DMS114 treated with DMSO at 0.1 percent for 48 hours (cell line): Measurements from ENCODE around the gene LRRC4C.
"Not testable (repeated sequence)": the region's sequence is repeated elsewhere in the genome, so short reads cannot be mapped to it uniquely, and the experiment has no call there.

Experiments
- DNase-seq: peaks from one replicate; lab custom pipeline; 2025; ENCODE audit not compliant: unreplicated experiment; lab: John Stamatoyannopoulos, UW

The LRRC4C gene

DNA sequence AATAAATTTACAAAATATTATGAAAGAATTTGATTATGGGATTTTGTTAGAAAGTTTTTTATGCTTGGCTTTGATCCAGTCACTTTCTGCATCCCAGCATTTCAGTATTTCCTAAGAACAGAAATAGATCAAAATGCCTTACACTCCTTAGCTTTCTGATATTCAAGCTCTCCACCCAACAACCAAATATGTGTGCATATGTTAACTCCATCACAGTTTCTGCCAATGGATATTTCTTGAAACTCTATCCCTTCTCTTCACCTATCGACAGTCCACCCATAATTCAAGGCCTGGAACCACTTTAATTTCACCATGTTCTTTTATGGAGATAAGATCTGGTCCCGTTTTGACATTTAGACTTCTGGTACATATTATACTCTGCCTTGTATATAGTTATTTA is 565.0 kb downstream of the LRRC4C start:
- no peak for DNase-seq

- DNase-seq, result no peak
These were observed 574.0 kb downstream of the LRRC4C start for GRCh38 chr11:40885250-40885954.

- DNase-seq, result no peak
These were observed 577.2 kb downstream of the LRRC4C start for GRCh38 chr11:40882301-40882700.

DNA sequence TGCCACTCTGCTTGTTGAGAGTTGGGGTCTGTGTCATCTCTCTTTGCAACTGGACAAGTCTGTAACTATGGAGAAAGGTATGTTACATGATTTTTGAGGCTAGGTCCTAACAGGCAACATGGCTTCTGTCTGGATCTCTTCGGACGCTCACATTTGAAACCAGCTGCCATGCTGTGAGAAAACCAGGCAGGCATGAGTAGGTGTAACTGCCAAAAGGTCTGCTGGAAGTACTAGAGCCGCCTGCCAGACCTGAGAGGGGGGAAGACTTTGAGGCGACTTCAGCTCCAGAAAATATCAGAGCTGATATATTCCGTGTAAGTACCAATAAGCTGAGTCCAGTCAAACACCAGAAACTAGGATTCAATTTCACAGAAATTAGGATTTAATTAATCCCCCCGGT is 579.5 kb downstream of the LRRC4C start:
- DNase-seq, result no peak

- DNase-seq, result no peak
These were observed 581.5 kb downstream of the LRRC4C start for GRCh38 chr11:40877981-40878380.

GRCh38 chr11:40877256-40877655 is 582.2 kb downstream of the LRRC4C start:
- no peak for DNase-seq

DNA sequence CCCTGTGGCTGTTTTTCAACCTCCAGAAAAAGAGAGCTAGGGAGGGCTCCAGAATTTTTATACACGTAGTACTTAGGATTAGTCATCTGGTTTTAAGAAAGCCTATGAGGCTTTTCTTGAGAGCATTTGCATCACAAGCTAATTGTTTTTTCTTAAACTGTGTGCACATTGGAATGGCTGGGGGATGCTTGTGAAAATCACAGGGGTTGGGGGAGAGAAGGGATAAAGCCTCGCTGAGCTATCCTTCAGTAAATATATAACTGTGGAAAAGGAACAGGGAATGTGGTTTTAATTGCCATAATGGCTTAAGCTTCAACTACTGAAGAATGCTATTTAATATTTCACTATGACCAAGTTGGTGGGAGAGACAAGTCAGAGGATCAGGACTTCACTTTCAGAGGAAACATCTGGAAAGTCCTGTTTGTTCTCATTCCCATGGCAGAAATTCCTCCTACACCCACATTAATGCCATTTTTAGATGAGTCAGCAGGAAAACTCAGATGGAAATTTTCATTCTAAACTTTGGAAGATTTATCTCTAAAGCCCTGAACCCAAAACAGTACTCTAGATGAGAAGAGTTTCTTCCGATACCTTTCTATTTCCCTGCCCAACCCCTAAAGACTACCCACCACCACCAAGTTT is 591.3 kb downstream of the LRRC4C start:
- no peak for DNase-seq

DNA sequence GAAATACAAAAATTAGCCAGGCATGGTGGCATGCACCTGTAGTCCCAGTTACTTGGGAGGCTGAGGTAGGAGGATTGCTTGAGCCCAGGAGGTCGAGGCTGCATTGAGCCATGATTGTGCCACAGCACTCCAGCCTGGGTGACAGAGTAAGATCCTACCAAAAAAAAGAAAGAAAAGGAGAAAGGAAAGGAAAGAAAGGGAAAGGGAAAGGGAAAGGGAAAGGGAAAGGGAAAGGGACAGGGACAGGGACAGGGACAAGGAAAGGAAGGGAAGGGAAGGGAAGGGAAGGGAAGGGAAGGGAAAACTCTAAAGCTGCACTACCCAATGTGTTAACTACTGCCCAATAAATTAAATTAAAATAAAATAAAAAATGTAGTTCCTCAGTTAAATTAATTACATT is 601.7 kb downstream of the LRRC4C start:
- not testable (repeated sequence) for DNase-seq

DNA sequence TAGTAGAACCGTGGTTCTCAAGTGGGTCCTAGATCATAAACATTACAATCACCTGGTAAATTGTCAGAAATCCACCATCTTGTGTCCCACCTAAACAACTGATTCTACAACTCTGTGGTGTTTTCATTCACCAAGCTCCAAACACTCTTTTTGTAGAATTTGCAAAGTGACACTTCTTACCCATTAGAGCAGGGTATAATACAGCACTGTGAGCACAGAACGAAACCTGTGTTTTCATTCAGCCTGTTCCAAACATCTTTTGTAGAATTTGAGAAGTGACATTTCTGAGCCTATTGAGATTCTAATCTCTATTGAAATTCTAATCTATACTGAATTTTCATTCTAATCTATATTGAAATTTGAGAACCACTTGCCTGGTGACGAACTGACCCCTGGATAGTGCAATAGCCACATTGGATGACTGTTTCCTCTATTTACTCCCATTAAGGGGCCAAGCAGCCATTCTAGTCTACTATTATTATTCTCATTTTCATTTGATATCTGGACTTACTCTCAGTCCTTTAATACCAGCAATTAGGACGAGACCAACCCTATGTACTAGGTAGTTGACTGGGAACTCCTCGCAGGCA is 616.6 kb downstream of the LRRC4C start:
- no peak for DNase-seq

DNA sequence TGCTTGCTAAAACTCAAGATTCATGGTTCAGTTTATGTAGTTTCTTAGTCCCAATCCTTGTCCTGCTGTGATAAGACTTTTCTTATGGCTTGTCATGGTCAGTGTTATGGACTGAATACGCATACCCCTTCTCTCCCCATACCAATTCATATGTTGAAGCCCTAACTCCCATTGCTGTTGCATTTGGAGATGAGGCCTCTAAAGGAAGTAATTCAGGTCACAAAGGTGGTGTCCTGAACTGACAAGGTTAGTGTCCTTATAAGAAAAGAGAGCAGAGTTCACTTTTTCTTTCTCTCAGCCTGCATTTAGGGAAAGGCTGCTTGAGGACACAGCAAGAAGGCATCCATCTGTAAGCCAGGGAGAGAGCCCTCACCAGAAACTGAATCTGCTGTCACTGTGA is 618.2 kb downstream of the LRRC4C start:
- DNase-seq, result no peak

- DNase-seq, result no peak
These were observed 621.2 kb downstream of the LRRC4C start for GRCh38 chr11:40838181-40838683.

DNA sequence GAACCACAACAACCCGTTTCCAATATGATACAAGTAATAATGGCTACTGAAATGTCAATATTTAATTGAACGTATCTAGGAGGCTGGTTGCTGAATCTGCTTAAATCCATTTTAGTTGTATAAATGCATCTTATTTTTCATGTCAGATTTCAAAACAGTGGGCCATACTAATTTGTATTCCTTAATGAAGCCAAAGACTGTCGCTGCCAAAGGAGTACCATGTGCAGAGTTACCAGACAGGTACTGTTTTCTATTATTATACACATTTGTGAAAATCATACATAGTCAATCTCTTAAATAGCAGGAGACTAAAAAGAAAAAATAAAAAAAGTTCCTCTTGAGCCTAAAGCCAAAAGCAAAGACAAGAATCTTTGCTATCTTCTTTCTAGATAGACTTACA is 632.3 kb downstream of the LRRC4C start:
- no peak for DNase-seq

- DNase-seq, result no peak
These were observed 632.9 kb downstream of the LRRC4C start for GRCh38 chr11:40826601-40827000.

GRCh38 chr11:40825201-40825834 is 634.1 kb downstream of the LRRC4C start:
- DNase-seq, result no peak

DNA sequence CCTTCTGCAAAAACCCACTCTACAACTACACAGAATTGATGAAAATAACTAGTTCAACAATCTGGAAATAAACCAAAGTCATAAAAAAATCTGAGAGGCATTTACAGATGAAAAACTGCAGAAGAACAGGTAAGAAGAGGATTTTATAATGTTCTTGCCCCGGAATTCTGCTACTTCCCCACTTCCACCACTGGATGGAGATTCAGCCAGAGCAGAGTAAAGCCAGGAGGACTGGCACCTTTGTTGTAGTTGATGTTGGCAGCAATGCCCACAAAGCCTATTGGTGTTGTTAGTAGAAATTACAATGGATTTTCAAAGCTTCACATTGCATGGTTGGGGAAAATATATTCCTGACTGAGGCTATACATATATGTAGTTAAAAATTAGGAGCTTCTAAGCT is 640.2 kb downstream of the LRRC4C start:
- no peak for DNase-seq

DNA sequence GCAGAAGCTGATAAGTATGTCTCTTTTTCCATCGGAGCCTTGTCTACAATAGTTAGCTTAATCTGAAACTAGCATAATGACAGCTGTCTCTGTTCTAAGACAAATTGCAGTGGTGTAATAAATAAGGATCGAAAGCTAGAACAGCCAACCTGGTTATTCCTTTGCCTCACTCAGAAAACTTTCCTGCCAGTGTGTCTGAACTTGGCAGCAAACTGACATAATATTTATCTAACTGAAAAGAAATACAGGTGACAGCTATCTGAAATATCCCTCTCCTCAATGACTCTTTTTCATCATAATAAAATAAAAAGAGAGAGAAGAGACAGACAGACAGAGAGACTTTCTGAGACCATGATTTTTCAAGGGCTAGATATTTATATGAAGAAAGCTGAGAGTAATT is 642.5 kb downstream of the LRRC4C start:
- no peak for DNase-seq

DNA sequence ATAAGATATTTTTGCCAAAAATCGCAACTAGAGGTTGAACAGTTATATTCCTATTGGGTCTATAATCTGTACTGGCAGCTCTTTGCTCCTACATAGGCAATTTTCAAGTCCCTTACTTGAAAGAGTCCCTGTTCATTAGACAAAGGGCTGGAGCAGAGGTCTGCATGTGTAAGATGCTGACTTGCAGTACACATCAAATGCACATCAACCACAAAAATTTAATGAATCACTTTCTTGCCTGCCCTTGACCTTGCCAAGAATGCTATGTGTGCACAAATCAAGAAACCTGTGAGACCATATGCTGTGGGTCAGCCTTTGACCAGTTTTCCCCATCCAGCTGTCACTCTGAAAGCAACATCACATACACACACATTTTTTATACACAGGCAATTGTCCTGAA is 661.5 kb downstream of the LRRC4C start:
- no peak for DNase-seq

DNA sequence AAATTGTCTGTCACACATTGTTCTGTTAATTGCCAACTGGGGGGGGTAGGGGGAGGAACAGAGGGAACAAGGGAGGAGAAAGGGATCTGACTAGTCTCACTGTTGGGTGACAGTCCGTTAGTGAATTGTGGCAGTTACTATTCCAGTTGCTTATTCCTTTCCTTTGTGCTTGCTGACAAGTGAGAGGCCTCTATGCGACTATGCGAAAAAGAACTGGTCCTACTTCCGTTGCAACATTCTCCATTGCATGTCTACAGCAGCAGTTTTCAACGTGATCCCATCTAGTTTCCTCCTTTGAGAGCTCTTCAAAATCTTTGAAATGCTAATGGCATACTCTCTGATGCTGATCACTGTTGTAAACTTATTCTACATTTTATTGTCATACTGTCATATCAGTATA is 672.2 kb downstream of the LRRC4C start:
- DNase-seq, result no peak

DNA sequence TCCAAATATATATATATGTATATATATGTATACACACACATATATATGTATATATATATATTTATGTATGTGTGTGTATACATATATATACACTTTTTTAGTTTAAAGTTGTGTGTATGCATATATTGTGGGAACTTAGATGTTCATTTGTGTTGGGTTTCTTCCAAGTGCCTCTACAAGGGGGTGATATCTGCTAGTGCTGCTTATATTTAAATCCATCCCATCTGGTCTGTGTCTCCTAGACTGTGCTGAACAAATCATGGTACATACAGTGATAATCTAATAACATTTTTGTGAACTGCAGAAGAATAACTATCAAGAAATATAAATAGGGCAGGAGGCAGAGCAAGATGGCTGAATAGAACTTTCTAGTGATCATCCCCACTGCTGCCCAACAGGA is 696.4 kb downstream of the LRRC4C start:
- no peak for DNase-seq

GRCh38 chr11:40759341-40759740 is 700.1 kb downstream of the LRRC4C start:
- DNase-seq, result no peak

DNA sequence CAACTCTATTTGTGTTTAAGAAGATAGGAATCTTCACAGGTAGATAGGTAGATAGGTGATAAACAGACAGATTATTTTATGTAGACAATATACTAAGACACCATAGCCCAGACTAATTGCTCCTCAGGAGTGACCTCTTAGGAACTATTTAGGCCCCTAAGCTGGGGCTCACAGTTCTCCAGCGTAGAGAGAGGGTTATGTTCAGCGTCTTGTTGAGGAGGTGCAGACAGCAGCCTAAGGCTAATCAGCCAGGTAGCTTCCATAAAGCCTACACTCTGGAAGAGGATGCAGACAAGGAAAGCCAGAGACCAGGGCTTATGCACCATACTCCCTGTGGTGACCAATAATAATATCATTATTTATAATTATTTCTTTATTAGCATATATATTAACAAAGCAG is 705.2 kb downstream of the LRRC4C start:
- no peak for DNase-seq

GRCh38 chr11:40746282-40746681 is 713.2 kb downstream of the LRRC4C start:
- no peak for DNase-seq
